ENCODE data around the gene SPAG17.

Gene SPAG17

GRCh38 chr1:118200836-118201235 lies 15.8 kb upstream of the SPAG17 start:
- no peak overlapping the region for H3K4me3 ChIP-seq (ENCODE audit: low read depth, low read length)
- no peak for TF ChIP-seq CTCF (IDR thresholded peaks at IDR 0.05; ENCODE audit: low read depth, low read length)

- H3K4me3 ChIP-seq (ENCODE audit: low read depth, low read length), result no peak overlapping the region
- no peak for TF ChIP-seq CTCF (IDR thresholded peaks at IDR 0.05; ENCODE audit: low read depth, low read length)
These were observed 5.5 kb upstream of the SPAG17 start for GRCh38 chr1:118190561-118190960.

GRCh38 chr1:118189564-118189963 lies 4.5 kb upstream of the SPAG17 start:
- no peak for TF ChIP-seq CTCF (IDR thresholded peaks at IDR 0.05; ENCODE audit: low read depth, low read length)
- H3K4me3 ChIP-seq (ENCODE audit: low read depth, low read length), result no peak overlapping the region

GRCh38 chr1:118188411-118188810 lies 3.4 kb upstream of the SPAG17 start:
- no peak overlapping the region for H3K4me3 ChIP-seq (ENCODE audit: low read depth, low read length)
- TF ChIP-seq CTCF (IDR thresholded peaks at IDR 0.05; ENCODE audit: low read depth, low read length), result no peak

GRCh38 chr1:118186026-118186425 lies 998 bp upstream of the SPAG17 start:
- TF ChIP-seq CTCF (IDR thresholded peaks at IDR 0.05; ENCODE audit: low read depth, low read length), result no peak
- H3K4me3 ChIP-seq (ENCODE audit: low read depth, low read length), result no peak overlapping the region

GRCh38 chr1:118184739-118185083 lies 317 bp downstream of the SPAG17 start:
- no peak for TF ChIP-seq CTCF (IDR thresholded peaks at IDR 0.05; ENCODE audit: low read depth, low read length)
- no peak overlapping the region for H3K4me3 ChIP-seq (ENCODE audit: low read depth, low read length)

GRCh38 chr1:118183586-118183985 lies 1.4 kb downstream of the SPAG17 start:
- TF ChIP-seq CTCF (IDR thresholded peaks at IDR 0.05; ENCODE audit: low read depth, low read length), result no peak
- H3K4me3 ChIP-seq (ENCODE audit: low read depth, low read length), result no peak overlapping the region
